ENCODE data around the gene FNBP1L.

Gene FNBP1L

GRCh38 chr1:93495911-93496310 is 48.0 kb downstream of the FNBP1L start:
- no peak for DNase-seq

- no peak for DNase-seq
Measured at GRCh38 chr1:93496520-93496919, 48.6 kb downstream of the FNBP1L start.

DNA sequence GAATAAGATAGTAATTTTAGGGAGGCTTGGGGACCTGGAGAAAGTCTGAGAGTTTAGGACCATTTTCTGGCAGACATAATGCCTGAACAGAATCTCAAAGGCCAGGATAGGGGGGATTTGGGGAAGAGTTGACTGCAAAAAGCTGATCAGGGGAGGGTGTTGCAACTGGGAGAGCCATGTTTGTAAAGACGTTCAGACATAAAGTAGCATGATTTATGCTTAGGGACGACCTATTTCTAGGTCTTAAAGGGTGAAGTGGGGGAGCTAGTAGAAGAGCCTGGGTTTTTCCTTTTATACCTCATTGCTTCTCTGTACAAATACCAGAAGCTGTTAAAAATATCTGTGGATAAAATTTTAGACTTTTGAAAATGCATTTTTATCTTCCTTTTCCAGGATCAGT is 51.2 kb downstream of the FNBP1L start:
- DNase-seq = no peak

DNA sequence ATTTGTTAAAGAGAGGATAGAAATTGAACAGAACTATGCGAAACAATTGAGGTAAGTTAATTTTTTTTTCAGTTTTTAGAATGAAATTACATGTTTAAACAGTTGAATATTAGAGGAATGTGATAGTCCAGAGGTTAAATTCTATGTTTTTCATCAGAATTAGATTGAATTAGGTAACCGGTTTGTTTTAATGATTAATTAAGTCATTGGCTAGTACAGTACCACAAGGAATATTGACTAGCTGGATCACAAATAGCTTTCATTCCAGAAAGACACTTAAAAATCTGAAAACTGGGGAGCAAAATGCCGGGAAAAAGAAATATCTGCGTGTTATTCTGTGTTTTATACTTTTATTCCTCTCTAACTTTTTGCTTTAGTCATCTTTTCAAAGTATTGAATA is 51.6 kb downstream of the FNBP1L start:
- no peak for DNase-seq

- DNase-seq = no peak
Measured at GRCh38 chr1:93500275-93500674, 52.4 kb downstream of the FNBP1L start.

- no peak for DNase-seq
Measured at GRCh38 chr1:93501399-93501798, 53.5 kb downstream of the FNBP1L start.

GRCh38 chr1:93501829-93502369 is 54.0 kb downstream of the FNBP1L start:
- DNase-seq = no peak

DNA sequence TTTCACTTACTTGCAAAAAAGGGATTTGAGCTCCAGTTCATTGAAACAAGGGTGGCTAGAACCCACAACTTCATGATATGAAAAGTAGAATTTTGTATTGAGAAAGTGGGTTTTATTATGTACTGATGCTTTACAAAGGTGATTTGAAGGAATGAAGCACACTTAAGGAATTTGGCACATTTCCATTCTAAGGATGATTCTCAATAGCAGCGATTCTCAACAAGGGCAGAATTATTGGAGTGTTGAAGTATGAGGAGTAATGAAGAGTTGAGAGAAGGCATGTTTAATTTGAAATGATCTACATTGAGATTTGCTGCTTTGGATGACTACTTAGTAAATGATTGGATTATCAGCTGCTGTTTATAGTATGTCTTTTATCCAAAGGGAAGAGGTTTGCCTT is 54.7 kb downstream of the FNBP1L start:
- DNase-seq = no peak

- no peak for DNase-seq
Measured at GRCh38 chr1:93503163-93503562, 55.2 kb downstream of the FNBP1L start.

- DNase-seq = no peak
Measured at GRCh38 chr1:93503816-93504215, 55.9 kb downstream of the FNBP1L start.

GRCh38 chr1:93504247-93505033 is 56.5 kb downstream of the FNBP1L start:
- no peak for DNase-seq

- no peak for DNase-seq
Measured at GRCh38 chr1:93506126-93506525, 58.2 kb downstream of the FNBP1L start.

DNA sequence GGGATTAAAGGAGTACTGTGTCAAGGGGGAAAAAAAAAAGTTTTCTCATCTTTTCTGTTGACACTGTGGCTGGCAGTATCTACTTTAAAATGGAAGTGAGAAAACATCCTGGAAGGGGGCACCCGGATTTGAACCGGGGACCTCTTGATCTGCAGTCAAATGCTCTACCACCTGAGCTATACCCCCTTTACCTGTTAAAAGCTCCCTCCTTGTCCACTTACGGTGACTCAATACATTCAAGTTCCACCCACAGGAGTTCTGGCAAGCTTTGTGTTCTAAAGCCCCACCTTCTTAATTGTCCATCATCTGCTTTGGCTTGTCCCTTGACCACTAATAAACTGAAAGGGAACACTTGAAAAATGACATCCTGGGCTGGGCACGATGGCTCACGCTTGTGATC is 68.2 kb downstream of the FNBP1L start:
- DNase-seq = no peak

DNA sequence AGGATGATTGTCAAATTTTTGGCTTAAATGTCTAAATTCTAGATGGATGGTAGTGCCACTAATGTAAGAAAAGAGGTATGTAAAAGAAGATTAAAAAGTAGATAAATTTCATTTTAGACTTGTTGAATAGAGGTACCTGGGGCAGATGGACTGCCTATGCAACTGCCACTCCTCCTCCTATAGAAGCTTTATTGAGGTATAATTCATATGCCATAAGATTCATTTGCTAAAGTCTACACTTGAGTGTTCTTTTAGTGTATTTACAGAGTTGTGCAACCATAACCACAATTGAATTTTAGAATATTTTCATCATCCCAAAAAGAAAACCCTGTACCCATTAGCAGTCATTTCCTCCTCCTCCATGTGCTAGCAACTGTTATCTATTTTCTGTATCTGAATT is 70.6 kb downstream of the FNBP1L start:
- DNase-seq = no peak

DNA sequence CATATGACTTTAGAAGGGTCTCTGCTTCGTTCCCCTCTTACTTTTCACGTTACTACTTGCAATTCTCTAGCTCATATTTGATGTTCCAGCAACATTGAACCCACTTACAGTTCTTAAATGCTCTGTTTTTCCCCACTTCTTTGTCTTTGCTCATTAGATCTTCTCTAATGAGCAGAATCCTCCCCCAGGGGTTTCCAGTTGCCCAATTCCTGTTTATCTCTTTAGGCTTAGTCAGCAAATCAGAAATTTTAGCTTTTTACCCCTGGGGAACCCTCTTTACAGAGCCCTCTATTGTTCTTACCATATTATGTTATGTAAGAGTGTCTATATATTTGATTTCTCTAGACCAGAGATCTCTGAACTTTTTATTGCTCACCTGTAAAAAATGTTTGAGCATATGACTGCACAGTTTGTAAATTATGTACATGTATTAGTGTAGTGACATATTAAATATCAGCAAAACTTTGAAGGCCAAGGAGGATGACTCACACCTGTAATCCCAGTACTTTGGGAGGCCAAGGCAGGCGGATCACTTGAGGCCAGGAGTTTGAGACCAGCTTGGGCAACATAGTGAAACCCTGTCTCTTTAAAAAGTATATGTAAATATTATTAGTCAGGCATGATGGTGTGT is 71.4 kb downstream of the FNBP1L start:
- no peak for DNase-seq

- DNase-seq = no peak
Measured at GRCh38 chr1:93521618-93522017, 73.7 kb downstream of the FNBP1L start.

DNA sequence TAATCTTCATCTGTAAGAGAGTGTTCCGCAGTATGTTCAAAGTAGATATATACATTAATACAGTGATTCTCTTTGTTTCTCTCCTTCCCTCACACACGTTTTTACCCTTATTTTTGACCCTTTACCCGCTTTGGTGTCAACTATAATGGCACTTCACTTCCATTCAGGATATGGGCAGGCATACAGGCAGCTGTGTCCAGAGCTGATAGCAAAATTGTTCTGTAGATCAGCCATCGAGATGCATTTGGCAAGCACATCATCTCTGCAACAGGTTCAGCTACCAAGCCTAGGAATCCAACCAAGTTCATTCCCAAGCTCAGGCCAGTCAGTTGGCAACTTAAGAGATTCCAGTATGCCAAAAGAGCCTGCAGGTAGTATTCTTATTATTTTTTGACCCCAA is 74.8 kb downstream of the FNBP1L start:
- no peak for DNase-seq

DNA sequence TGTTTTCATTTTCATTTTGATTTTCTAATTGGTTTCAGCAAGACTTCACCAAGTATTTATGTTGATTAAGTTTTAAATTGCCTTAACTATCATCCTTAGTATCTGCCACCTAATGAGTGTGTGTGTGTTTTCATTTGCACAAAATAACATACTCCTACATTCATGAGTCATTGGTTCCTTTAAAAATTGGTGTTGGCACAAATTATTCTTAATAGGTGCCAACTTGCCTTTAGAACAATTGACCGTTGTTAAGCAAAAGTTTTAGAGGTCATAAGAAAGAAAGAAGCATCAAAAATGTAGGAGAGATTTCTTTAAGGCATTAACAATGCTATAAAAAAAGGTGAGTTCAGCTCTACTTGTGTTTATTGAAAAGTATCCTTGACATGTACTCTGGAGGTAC is 77.5 kb downstream of the FNBP1L start:
- DNase-seq = no peak

GRCh38 chr1:93526431-93526830 is 78.5 kb downstream of the FNBP1L start:
- no peak for DNase-seq

DNA sequence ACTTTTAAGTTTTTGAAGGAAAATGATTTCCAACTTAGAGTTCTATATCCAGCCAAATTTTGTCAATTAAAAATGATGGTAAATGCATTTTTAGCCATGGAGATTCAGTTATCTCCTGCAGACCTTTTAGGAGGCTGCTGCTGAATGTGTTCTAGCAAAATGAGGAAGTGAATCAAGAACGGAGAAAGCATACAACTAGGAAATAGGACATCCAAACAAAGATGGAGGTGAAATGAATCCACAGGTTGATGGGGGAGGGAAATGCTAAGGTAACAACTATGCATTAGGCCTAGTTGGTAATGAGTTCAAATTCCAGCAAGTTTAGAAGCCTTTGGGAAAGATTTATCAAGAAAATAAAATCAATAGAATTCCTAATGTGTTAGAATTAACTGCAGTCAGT is 80.5 kb downstream of the FNBP1L start:
- no peak for DNase-seq

- DNase-seq = no peak
Measured at GRCh38 chr1:93531193-93531592, 83.3 kb downstream of the FNBP1L start.

- no peak for DNase-seq
Measured at GRCh38 chr1:93532780-93533378, 85.0 kb downstream of the FNBP1L start.

- no peak for DNase-seq
Measured at GRCh38 chr1:93533677-93534076, 85.8 kb downstream of the FNBP1L start.

DNA sequence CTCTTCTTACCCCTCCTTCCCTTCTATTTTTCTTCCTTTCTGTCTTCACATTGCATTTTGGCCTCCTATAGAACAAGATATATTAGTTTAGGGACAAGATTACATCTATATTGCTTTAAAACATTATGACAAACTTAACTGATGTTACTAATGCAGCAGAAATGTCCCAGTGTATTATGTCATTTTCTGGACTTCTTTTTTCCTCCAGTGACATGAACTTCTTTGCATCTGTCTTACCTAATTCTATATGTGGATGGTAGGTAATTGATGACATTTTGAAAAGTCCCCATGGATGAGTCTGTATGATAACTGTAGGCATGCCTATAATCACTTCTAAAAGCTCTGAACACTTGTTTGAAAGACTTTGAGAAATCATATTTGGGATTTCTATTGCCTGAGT is 89.5 kb downstream of the FNBP1L start:
- no peak for DNase-seq

Measured in activated effector memory CD4-positive, alpha-beta T cell treated with Interleukin-2 at 50 U/mL for 16 hours (primary cell).